ENCODE measurements around the gene VSTM4.

GRCh38 chr10:49000437-49001398 is 114.6 kb downstream of the VSTM4 start:
- TF ChIP-seq CTCF (IDR thresholded peaks at IDR 0.05): no peak
- no peak for TF ChIP-seq POLR2A (IDR thresholded peaks at IDR 0.05)

Measured in suprapubic skin (tissue), 3 donors.